HL-60 (cell line): ENCODE results near the gene ERH.

Experiments
- DNase-seq, 2 experiments: peaks; one replicate each; pipeline ENCODE4 v3.0.0-alpha.2; 2010 to 2020; ENCODE audit warnings: low read depth in 1 of 2, low spot score in 1 of 2
- H3K27ac ChIP-seq: fragments of 250-450 bp; sonication (Bioruptor Pico); replicated peaks from 2 replicates; pipeline ENCODE4 v1.5.1; 2020; ENCODE audit warnings: mild to moderate bottlenecking, moderate library complexity
- H3K27me3 ChIP-seq: fragments of 250-450 bp; sonication (Bioruptor Pico); 2 replicates; pipeline ENCODE4 v1.5.1; 2021; ENCODE audit warnings: mild to moderate bottlenecking, moderate library complexity; ENCODE audit not compliant: insufficient read depth, poor library complexity, severe bottlenecking
- H3K4me3 ChIP-seq: replicated peaks from 2 replicates; pipeline ENCODE4 v1.5.1; 2011; ENCODE audit warnings: mild to moderate bottlenecking, control low read depth, low read length; ENCODE audit not compliant: insufficient read depth
- GABPA ChIP-seq: IDR thresholded peaks from 2 replicates; pipeline ENCODE4 v1.6.1; 2012; ENCODE audit warnings: low read depth
- POLR2AphosphoS5 ChIP-seq: IDR thresholded peaks from 2 replicates; pipeline ENCODE4 v1.6.1; 2012; ENCODE audit warnings: low read depth
- REST ChIP-seq: IDR thresholded peaks from 2 replicates; pipeline ENCODE4 v1.6.1; 2012; ENCODE audit warnings: low read depth; ENCODE audit not compliant: insufficient replicate concordance
- SPI1 ChIP-seq: IDR thresholded peaks from 2 replicates; pipeline ENCODE4 v1.6.1; 2012; ENCODE audit warnings: low read depth, mild to moderate bottlenecking, borderline replicate concordance
- TF ChIP-seq, protein P1 (sequence below): IDR thresholded peaks from one replicate; pipeline ENCODE4 v1.5.1; 2011; ENCODE audit warnings: low read length, control low read depth, inconsistent platforms; ENCODE audit not compliant: insufficient read depth

The ERH gene

GRCh38 chr14:69339426-69339825 lies 58.7 kb downstream of the ERH start:
- TF ChIP-seq GABPA: no peak
- no peak for TF ChIP-seq SPI1
- TF ChIP-seq POLR2AphosphoS5: no peak
- TF ChIP-seq, protein P1, sequence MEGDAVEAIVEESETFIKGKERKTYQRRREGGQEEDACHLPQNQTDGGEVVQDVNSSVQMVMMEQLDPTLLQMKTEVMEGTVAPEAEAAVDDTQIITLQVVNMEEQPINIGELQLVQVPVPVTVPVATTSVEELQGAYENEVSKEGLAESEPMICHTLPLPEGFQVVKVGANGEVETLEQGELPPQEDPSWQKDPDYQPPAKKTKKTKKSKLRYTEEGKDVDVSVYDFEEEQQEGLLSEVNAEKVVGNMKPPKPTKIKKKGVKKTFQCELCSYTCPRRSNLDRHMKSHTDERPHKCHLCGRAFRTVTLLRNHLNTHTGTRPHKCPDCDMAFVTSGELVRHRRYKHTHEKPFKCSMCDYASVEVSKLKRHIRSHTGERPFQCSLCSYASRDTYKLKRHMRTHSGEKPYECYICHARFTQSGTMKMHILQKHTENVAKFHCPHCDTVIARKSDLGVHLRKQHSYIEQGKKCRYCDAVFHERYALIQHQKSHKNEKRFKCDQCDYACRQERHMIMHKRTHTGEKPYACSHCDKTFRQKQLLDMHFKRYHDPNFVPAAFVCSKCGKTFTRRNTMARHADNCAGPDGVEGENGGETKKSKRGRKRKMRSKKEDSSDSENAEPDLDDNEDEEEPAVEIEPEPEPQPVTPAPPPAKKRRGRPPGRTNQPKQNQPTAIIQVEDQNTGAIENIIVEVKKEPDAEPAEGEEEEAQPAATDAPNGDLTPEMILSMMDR: no peak
- TF ChIP-seq REST: no peak
- Histone ChIP-seq H3K27me3 (no peaks in the 10 kb centered on the region), H3K27ac (no peak overlapping the region), H3K4me3 (no peak overlapping the region)
- DNase-seq: no peak

DNA sequence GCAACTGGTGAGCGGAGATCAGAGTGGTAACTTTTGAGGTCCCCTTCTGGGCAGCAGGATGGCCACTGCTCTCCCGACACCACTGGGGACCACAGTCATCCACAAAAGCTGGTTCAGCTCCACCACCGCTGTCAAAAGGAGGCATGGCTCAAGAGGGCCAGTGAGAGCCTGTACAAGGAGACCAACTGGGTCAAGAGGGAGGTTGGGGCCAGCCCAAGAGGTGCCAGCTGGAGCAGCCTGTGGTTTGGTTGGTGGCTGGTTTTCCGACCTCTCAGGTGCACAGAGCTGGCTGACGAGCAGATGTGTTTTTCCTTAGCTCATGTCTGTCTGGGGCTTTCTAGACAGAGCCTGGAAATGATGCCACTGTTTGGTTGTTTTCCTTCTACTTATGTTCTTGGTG lies 60.1 kb downstream of the ERH start:
- no peak for TF ChIP-seq POLR2AphosphoS5
- TF ChIP-seq SPI1: no peak
- TF ChIP-seq GABPA: no peak
- TF ChIP-seq, protein P1: no peak
- TF ChIP-seq REST: no peak
- no peaks in the 10 kb centered on the region for H3K27me3 ChIP-seq

GRCh38 chr14:69335371-69335771 lies 62.7 kb downstream of the ERH start:
- TF ChIP-seq POLR2AphosphoS5: no peak
- TF ChIP-seq, protein P1: no peak
- TF ChIP-seq SPI1: no peak
- TF ChIP-seq REST: no peak
- TF ChIP-seq GABPA: no peak
- no peak overlapping the region for H3K27ac ChIP-seq
- DNase-seq: no peak
- no peaks in the 10 kb centered on the region for H3K27me3 ChIP-seq
- H3K4me3 ChIP-seq: no peak overlapping the region

More for the DNA sequence above, 60.1 kb downstream of the ERH start:
- Histone ChIP-seq H3K4me3 (no peak overlapping the region), H3K27ac (no peak overlapping the region)
- no peak for DNase-seq
